Stimulated activated CD8-positive, alpha-beta memory T cell treated with anti-CD3 and anti-CD28 coated beads, Interleukin-4, amount 100 ng/mL, for 4 hours (primary cell): ENCODE results near the gene POLN.

Experiments used
- DNase-seq, 2 donors: peaks; one replicate each; pipeline ENCODE4 v3.0.0-alpha.2; 2020; ENCODE audit warnings: low read depth in 2 of 2, low spot score in 1 of 2

The POLN gene

DNA sequence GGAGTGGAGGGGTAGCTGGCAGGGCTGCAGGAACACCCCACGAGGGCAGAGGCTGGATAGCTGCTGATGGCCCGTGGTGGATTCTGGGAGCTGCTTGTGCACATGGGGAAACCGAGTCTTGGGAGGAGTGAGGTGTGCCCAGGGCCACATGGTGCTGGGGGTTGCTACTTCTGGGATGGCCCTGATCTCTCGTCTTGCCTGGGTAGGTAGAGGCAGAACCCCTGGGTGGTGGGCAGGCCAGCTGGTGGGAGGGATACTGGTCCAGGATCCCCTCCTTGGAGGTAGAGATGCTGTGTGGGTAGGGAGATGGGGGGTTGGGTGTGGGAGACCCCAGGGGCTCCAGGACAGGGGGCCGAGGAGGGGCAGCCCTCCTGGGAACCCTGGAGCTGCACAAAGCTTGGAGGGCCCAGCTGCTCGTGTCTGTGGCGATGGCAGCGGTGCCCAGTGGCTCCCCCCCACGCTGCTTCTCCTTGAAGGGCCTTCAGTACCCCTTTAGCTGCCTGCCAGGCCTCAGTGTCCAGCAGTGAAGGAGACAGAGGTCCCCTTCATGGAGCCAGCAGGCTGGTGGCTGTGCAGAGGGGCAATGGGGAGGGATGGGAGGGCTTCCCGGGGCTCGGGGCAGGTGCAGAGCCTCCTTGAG lies 179.6 kb downstream of the POLN start:
- no peak for DNase-seq

DNA sequence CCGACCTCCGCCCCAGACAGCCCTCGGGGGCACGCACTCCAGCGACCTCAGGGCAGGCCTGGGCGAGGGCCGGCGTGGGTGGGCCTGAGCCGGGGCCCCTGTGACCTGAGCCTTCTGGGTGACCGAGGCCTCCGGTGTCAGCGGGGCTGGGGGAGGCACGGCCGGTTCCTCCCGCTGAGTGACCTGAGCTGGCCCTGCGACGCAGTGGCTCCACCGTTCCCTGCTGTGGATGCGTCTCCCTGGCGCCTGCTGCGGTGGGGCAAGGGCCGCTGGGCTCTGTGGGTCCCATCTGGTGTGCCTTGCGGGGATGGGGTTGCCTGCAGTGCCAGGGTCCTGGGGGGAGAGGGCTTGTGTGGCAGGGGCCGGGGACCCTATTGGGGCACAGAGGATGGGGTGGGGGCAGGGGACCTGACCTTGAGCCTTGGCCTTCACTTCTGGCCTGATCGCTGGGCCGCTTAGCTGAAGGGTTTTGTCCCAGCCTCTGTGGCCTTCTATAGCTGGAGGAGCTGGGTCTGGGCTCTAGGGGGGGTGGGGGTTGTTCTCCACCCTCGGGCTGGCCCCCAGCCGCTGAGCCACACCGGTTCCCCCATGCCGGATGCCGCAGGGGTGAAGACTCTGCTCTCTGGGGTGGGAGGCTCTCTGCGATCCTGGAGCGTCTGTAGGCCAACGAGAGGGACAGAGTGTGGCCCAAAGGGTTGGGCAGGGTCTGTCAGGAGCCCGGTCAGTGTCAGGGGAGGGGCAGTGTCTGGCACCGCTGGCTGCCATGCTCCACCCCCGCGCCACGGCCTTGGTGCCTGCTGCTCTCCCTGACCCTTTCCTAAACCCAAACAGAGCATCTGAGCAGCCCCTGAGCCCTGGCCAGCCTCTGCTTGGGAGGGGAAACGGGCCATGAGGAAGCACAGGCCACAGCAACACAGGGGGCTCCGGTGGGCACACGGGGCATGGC lies 180.5 kb downstream of the POLN start:
- DNase-seq: no peak

- DNase-seq: no peak
Observed at GRCh38 chr4:2060611-2061185, 181.2 kb downstream of the POLN start.

- DNase-seq: no peak
Observed at GRCh38 chr4:2059726-2060602, 182.0 kb downstream of the POLN start.

GRCh38 chr4:2059046-2059725 lies 182.7 kb downstream of the POLN start, which contains the start of gene NAT8L:
NAT8L (plus strand) TSS chr4:2059327; CDS start chr4:2059512, 185 bp downstream.
- DNase-seq: no peak

GRCh38 chr4:2058264-2059045 lies 183.5 kb downstream of the POLN start:
- DNase-seq: no peak

GRCh38 chr4:2057382-2058065 lies 184.4 kb downstream of the POLN start:
- no peak for DNase-seq

DNA sequence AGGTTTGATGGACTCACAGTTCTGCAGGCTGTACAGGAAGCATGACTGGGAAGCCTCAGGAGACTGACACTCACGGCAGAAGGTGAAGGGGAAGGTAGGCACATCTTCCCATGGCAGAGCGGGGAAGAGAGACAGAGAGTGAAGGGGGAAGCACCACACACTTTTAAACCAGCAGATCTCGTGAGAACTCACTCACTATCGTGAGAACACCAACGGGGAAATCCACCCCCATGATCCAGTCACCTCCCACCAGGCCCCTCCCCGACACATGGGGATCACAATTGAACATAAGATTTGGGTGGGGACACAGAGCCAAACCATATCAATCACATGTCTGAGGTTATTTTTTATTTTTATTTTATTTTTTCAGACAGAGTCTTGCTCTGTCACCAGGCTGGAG lies 187.7 kb downstream of the POLN start:
- no peak for DNase-seq

DNA sequence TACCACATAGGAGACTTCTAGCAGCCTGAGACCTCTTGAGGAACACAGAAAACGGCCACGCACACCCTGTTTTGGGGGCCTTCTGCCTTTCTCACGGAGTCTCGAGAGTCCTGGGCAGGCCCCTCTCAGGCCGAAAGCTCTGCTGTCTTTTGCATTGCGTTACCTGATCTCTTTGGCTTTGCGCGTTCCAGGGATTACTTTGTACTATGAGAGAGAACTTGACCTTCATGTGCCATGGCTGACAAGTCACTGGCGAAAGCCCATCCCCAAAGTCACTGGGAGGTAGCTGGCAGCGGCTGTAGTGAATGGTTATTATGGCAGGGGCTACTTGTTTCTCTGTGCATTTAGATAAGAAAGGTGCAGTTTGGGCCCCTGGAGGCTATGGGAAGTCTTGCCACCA lies 190.8 kb downstream of the POLN start:
- no peak for DNase-seq

- no peak for DNase-seq
Observed at GRCh38 chr4:2049811-2050210, 192.1 kb downstream of the POLN start.

DNA sequence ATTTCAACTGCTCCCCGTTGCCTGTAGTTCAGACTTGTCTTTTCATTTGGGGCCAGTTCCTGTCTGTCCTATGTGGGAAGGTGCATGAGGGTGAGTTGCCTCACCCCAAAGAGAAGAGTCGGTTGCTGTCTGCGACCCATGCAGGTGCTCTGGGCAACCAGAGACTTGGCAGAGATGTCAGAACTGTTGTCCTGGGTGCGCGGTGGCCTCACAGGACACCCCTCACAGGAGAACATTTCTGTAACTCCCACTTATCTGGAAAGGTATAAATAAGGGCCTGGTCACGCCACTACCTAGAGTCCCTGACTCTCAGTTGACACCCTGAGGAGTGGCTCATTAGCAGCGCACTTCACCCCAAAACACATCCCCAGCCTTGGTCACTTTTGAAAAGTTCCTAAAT lies 192.5 kb downstream of the POLN start:
- no peak for DNase-seq

- no peak for DNase-seq
Observed at GRCh38 chr4:2048831-2049230, 193.1 kb downstream of the POLN start.

- DNase-seq: no peak
Observed at GRCh38 chr4:2047781-2048581, 193.9 kb downstream of the POLN start.

DNA sequence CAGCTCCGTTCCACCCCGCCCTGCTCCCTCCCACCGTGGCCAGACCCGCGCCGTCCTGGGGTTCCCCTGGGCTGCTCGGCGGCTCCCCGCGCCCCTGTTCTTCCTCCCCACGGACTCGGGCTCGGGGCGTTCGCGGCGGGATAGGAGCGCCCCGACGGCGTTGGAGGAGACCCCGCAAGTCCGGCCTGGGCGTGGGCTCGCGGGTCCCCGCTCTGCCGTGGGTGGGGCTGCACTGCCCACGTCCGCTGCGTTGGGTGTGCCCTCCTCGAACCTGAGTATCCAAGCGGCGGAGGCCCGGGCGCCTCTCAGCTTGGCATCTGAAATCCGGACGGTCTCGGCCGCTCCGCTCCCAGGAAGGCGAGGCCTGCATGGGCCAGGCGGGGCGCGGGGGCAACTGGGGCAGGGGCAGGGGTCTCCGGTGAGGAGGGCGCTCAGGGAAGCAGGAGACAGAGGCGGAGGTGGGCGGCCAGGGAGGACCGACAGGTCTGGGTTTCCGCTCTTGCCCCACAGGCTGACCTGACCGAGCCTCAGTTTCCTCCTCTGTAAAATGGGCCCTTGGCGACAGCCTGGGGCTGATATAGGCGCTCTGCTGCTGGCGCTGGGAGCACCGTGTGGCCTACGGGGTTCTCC lies 194.8 kb downstream of the POLN start:
- DNase-seq: no peak

DNA sequence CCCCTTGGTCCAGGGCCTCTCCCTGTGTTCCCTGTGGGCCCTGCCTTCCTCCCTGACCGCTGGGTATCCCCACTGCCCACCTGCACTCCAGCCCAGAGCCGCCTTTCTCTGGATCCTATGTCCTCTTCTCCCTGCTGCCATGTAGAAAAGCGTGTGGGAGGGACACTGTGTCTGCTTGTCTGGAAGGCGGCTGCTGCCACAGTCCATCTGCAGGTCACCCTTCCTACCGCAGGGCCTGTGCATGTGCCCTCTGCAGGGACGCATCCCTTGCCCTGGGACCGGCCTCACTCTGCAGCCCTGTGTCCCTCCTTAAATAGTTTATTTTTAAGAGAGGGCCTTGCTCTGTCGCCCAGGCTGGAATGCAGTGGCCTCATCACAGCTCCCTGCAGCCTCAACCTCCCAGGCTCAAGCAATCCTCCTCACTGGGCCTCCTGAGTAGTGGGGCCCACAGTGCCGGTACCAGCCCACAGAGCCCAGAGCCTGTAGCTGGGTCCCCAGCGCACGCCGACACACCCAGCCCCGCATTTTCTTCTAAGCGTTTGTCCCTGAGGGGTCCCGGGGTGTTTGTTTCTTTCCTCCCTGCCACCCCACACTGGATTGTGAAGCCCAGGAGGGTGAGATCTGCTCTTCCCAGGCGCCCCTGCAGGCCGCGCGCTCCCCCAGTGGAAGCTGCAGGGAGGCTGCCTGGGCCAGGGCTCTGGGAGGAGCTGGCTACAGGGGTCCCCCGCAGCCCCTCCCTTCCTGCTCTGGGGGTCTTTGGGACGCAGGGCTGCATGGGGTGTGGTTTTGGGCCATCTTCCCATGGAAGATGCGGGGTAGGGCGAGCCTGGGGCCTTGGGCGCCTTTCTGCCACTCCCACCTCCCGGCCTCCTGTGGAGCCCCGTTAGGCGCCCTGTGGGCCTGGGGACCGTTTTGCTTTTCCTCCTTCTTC lies 195.6 kb downstream of the POLN start:
- DNase-seq: no peak

DNA sequence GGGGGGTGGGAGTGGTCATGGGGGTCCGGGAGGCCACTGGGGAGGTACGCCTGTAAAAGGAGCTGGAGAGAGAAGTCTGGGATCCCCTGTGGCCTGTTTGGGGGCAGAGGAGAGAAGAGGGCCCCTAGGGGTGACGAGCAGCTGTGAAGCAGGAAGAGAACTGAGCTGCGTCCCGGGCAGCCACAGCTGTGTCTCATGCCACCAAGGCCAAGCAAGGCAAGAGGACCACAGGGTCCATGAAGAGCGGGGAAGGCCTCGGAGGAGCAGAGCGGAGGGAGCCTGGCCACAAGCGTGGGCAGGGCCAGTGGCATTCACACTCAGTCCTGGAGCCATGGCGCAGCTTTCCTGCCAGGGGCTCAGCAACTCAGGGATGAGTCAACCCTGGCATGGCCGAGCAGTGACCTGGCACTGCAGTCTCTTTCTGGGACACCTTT lies 196.4 kb downstream of the POLN start:
- DNase-seq: no peak
